Colon (tissue), 2 donors: ENCODE data around the gene SPA17.

Source experiments
- FAIRE-seq: peaks from 2 replicates; lab custom pipeline; 2012; peaks lifted over from hg19 to GRCh38; lab: Jason Lieb, UNC
- donor health status: control.
- donor health status: control.

SPA17 gene

GRCh38 chr11:124673333-124674167 lies at the start of gene SPA17, which contains the start of gene SIAE:
TSS of gene SPA17 (plus strand) at chr11:124673904. CDS start at chr11:124675265, 1,361 bp downstream.
TSS of gene SIAE (minus strand) at chr11:124673739. CDS start at chr11:124673708, 31 bp downstream.
- no peak for FAIRE-seq

DNA sequence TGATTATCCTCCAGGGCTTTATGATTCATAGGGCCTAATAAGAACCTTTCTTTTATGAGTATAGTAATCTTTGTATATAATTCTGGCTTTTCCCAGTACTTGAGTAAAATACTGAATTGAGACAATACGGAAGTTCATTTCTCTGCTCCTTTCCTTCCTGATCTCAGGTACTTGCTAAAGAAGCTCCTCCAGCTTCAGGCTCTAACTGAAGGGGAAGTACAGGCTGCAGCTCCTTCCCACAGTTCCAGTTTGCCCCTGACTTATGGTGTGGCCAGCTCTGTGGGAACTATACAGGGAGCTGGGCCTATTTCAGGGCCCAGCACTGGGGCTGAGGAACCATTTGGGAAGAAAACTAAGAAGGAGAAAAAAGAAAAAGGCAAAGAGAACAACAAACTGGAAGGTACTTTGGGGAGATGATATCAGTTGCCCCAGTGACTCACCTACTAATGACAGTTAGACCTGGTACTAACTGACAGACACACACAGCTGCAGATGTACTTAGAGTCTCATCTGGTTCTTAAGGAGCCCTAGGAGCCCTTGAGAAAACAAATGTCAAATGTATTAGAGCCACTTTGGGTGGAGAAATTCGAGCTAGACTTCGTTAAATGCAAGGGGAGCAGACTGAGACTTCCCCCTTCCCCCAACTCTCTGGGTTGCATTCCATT lies 48.1 kb upstream of the SPA17 start:
- FAIRE-seq = no peak

DNA sequence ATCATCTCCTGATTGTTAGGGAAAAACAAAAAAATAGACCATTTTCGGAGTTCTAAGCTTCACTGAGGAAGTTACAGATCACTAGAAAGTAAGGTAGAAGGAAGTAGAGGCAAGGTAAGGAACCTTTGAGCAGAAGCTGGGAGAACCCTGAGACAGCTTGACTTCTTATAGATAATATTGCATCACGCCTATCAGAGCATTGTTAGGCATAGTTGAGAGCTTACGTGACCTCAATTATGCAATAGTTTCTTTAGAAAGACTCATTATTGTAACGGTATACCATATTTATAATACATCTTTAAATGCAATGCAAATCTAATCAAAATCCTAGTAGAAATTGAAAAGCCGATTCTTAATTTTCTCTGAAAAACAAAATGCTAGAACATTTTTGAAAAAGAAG lies 46.2 kb upstream of the SPA17 start:
- no peak for FAIRE-seq

- no peak for FAIRE-seq
These were observed 43.7 kb upstream of the SPA17 start for GRCh38 chr11:124629961-124630360.

GRCh38 chr11:124633355-124633754 lies 40.3 kb upstream of the SPA17 start:
- FAIRE-seq = no peak

DNA sequence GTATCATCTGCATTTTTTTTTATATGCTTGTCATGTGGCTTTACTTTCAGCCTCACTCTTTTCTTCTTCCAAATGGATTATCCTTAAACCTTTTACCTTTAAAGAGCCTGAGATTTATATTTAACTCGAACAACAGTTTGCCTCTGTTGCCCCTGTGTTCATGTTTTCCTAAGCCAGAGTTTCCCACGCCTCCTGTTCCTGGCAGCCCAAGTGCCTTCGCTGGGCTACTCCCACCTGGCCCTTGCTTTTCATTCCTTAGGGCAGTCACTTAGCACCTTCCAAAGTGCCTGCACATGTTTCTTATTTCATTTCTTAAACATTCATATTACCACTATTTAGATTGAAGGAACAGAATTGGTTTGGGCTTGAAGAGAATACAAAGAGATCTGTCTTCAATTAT lies 37.8 kb upstream of the SPA17 start:
- FAIRE-seq = no peak

- no peak for FAIRE-seq
These were observed 35.2 kb upstream of the SPA17 start for GRCh38 chr11:124638500-124638899.

DNA sequence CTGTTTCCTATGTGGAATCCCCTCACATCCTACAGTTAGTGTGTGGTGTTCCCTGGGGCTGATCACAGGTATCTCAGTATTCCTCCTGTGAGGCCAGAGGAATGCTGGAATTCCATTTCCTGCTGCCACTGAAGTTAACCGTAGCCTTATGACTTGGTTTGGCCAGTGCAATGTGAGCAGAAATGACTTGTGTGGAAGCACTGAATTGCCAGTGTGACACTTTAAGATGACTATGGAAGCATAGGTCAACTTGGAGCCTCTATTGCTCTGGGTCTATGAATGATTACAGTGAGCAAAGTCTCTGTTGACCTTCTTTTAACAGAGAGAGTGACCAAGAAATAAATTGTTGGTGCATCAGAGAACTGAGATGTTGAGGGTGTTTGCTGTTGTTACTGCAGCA lies 34.5 kb upstream of the SPA17 start:
- no peak for FAIRE-seq

GRCh38 chr11:124640666-124641065 lies 33.0 kb upstream of the SPA17 start:
- no peak for FAIRE-seq

GRCh38 chr11:124642628-124643027 lies 31.1 kb upstream of the SPA17 start:
- no peak for FAIRE-seq

DNA sequence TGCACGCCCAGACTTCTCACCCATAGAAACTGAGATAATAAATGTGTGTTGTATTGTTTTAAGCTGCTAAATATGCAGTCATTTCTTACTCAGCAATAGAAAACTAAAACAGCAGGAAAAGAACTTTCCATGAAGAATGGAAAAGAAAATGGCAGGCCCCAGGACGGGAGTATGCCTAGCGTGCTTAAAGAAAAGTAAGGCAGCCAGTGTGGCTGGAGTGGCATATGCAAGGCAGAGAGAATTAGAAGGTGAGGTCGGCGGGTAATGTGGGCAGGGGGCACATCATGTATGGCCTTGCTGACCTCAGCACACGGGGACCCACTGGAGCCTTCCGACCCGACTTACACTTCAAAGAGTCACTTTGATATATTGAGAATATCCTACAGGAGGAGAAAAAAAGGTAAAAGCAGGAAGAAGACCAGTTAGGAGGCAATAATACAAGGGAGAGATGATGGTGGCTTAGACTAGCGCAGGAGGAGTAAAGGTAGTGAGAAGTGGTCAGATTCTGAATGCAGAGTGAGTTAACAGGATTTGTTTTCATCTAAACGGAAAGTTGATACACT lies 30.6 kb upstream of the SPA17 start:
- no peak for FAIRE-seq

DNA sequence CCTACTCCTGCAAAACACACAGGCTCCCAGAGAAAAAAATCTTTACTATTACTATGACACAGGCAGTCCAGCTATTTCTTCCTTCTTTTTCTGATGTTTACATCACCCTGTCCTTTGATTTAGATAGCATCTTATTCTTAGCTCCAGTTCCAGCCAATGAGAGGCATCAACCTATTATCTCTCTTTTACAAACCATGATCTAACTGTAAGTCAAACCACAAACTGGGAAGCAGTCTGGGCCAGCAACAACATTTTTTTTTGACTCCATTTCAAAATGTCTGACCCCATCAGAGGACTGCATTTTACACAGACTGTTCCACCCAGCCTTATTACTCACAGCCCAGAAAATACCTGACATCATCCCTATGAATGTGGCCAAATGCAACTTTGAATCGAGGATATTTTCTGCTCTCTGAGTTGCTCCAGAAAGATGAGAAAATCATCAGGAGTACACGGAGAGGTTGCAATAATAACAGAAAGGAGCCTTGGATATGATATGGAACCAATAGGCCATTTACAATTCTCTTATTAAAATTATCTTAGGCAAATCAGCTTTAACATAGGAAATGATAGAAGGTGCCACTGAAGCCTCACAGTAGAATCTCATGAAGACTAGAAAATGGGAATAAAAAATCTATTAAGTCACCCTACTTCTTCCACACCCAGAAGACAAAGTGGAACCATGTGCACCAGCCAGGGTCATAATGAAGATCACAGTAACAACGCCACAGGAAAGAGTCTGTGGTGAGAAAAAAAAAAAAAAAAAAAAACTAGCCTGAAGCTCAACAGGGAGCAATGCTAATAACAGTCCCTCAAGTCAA lies 29.9 kb upstream of the SPA17 start:
- FAIRE-seq = no peak

DNA sequence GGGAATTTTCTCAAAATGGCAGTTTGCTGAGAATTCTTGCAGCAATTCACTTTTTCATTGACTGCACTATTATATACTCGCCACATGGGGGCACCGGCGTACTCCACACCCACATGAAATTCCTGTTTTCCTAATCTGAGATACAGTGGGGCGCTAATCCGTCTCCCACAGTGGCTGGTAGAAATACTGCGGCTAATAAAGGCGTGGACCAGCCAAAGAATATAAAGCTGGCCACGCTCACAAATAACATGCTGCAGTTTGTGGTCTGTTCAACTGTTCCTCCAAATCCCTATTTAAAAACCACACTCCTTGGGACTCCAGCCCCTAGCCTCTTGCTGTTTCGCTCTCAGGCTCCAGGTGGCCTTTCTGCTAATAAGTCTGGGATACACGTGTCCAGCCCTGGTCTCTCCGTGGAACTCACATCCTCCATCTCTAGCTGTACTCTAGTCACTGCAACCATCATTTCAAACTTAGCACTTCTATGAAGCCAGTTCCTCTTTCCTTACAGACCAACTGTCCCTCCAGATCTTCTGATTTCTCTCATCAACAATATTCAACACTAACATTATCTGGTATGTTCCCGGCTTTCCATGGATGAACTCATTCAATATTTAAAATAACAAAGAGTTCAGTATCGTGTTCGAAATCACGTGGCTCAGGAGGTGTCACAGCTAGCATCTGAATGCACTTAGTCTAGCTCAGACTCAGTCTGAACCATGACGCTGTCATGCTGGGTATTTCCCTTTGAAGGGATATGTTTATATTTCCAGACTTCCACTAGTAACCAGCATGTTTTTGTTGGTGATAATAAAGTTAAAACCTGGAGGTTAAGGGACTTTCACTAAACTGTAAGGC lies 29.1 kb upstream of the SPA17 start:
- no peak for FAIRE-seq

DNA sequence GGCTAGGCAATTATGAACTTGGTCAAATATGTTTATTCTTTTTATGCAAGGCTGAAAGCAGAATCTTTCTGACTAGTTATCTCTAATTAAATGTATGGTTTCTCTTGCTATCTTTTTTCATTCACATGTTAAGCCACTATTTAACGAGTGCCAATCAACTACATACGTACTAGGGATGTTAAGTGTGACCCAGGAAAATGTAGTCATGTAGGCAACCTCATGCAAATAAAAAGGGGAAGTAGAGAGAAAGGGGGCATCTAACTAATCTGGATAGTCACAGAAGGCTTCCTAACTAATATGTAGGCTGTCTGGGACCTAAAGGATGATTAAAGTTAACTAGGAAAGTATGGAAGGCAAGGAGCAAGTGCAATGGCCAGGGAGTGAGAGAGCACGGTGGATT lies 27.6 kb upstream of the SPA17 start:
- FAIRE-seq = no peak

DNA sequence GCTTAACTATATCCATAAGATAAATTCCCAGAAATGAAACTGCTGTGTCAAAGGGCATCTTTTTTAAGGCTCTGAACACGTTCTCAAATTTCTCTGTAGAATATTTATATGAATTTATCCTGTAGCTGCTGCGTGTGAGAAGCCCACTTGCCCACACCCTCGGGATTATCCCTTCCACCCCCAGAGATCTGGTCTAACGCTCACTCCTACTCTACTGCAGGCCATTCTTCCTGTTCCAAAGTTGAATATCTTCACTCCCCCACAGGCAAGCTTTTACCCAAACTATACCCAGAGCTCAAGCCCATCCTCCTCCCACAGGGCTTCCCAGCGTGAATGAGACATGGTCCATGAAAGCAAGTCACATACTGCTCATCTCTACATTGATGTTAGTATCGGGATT lies 25.1 kb upstream of the SPA17 start:
- no peak for FAIRE-seq

DNA sequence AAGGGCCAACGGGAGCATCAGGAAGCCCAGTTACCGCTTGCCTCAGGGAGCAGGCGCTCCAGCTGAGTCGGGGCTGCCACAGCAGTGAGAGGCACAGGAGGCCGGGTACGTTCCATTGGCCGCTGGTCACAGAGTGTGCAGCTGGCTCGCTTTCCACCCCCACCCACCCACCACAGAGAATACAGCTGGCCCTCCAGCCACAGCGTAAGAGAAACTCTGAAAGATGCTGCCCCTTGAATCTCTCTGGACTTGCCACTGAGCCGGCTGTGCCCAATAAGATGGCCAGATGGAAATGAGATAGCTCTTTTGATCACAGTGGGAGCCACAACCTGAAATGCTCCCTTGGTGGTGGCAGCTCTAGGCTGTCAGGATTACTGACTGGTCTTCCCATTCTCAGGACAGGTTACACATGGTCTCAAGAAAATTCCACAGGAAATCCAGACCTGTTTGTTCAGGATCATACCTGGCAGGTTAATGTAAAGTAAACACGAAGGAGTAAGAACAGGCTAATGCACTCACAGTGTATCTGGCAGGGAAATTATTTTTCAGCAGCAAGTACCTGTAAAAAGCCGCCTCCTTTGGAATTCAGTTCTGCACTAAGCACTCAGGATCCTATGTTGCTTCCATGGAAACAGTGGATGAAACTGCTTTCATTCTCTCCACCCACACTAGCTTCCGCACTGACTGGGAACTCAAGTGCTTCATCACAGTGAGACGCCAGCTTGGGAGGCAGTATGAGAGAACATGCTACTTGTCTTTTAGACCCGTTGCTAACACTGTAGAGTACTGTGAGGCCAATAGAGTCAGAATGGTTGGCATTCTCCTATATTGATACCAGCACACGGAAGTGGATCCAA lies 16.7 kb upstream of the SPA17 start:
- no peak for FAIRE-seq

DNA sequence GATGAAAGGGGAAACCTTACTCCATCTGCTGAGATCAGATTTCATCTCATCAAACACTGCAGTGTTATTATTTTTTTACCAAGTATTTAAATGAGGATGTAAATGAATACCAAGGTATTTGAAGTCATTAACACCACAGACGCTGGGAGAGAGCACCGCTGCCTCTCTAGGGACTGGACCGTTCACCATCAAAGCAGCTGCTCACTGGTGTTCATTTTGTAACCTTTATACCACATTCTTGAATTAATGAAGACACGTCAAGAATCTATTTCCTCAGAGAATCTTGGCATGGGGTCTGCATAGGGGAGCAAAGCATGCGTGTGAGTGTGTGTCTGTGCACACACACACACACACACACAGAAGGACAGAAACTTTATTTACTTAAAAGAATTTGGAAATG lies 15.8 kb upstream of the SPA17 start:
- no peak for FAIRE-seq

DNA sequence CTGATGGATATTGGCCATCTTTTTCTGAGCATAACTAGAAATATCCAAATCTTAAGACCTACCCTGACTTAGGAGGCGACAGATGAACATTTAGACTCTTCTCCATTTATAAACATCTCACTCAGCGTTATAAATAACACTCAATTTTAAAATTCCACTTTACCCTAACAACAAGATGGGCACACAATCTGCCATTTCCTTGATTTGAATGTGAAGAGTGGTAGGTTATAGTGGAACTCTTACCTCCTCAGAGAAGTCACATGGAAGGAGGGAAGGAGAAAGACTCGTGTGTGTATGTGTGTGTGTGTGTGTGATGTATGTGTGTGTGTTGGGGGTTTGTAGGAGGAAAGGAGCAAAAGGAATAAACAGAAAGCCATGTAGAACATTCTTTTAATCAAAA lies 15.2 kb upstream of the SPA17 start:
- FAIRE-seq = no peak

DNA sequence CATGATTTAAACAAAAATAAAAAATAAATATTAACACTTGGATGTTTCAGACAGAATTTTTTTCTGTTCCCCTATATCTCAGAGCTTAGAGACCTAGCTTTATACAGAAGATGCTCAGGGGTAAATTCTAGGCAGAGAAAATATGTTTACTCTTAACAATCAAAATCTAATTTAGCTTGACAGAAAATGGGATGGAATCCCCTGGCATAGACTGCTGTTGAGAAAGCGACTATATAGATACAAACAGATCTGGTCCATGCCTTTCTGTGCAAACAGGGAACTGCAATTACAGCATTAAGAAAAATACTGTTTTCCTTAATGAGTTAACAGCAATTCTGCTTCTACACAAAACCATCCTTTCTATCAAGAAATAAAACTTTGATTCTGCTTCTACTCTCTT lies 14.7 kb upstream of the SPA17 start:
- no peak for FAIRE-seq

- FAIRE-seq = no peak
These were observed 12.2 kb upstream of the SPA17 start for GRCh38 chr11:124661553-124661952.

DNA sequence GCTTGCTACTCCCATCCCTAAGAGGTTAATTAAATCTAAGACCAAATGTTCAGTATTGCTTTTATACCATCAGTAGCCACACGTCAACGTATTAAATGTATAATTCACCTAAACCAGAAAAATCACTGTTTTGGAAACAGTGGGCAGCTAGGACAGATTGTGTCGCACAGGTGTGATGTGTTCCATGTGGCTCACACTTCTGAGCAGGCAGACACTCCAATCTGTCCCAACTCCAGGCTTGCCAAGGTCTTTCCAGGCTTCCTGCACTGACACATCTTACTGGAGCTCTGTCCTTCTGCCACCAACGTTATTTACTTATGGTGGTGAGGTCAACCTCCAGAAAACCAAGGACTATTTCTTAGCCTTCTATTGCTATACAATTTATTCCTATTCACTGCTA lies 11.6 kb upstream of the SPA17 start:
- FAIRE-seq = no peak
